B cell (primary cell): ENCODE results near the gene AGAP1. TPM values are rescaled to one million over a fixed set of nuclear protein-coding genes. Genes with fewer than 3 reads are reported as not detected.

Experiments
- ATAC-seq: fragments of 200-7000 bp; cut with Tn5 transposase; one replicate; pipeline ENCODE4 v1.10.0; 2021; ENCODE audit warnings: low read depth, mild to moderate bottlenecking, moderate number of reproducible peaks, moderate library complexity
- CTCF ChIA-PET: fragments of 350-600 bp; sonication (Branson Sonifier 250); formaldehyde crosslinking; loops from one replicate; lab custom pipeline; 2021; ENCODE audit warnings: antibody characterized with exemption, inconsistent platforms; lab: Charles Lee
- POLR2A ChIA-PET: fragments of 350-600 bp; sonication (Branson Sonifier 250); formaldehyde crosslinking; loops from one replicate; lab custom pipeline; 2021; ENCODE audit warnings: antibody characterized with exemption; lab: Charles Lee
- DNase-seq: peaks from one replicate; pipeline ENCODE4 v3.0.0; 2013
- H2AFZ ChIP-seq: 2 replicates; pipeline ENCODE4 v1.6.1; 2012; ENCODE audit warnings: mild to moderate bottlenecking, low read depth, low read length; ENCODE audit not compliant: insufficient read depth, poor library complexity, severe bottlenecking
- H3K27ac ChIP-seq, 2 donors: 1 replicate in 1 of 2; 2 replicates in 1 of 2; pipeline ENCODE4 v1.5.1; 2012 to 2013; ENCODE audit warnings: low read length in 2 of 2, mild to moderate bottlenecking in 2 of 2, moderate library complexity in 1 of 2
- H3K27me3 ChIP-seq, 4 experiments: fragments of 200-600 bp in 1 of 4; sonication (generic) in 1 of 4; replicated peaks in 1 of 4; 1 replicate in 2 of 4; 2 replicates in 2 of 4; pipeline versions ENCODE4 v1.6.1 to v1.7.0; 2013 to 2016; ENCODE audit warnings: low read length in 3 of 4, mild to moderate bottlenecking in 2 of 4, mixed read lengths in 1 of 4, moderate library complexity in 1 of 4; ENCODE audit not compliant: insufficient read depth in 4 of 4, control insufficient read depth in 3 of 4; ENCODE audit errors: control extremely low read depth in 1 of 4
- H3K36me3 ChIP-seq, 2 experiments: replicated peaks in 1 of 2; 1 replicate in 1 of 2; 2 replicates in 1 of 2; pipeline versions ENCODE4 v1.6.1 to v1.7.1; 2013; ENCODE audit warnings: low read length in 1 of 2; ENCODE audit not compliant: insufficient read depth in 2 of 2, control insufficient read depth in 1 of 2; ENCODE audit errors: control extremely low read depth in 1 of 2, extremely low read depth in 1 of 2
- H3K4me1 ChIP-seq, 2 donors: fragments of 200-600 bp in 1 of 2; sonication (generic) in 1 of 2; 1 replicate in 1 of 2; 2 replicates in 1 of 2; pipeline versions ENCODE4 v1.5.1 to v1.6.1; 2013 to 2017; ENCODE audit warnings: low read length in 2 of 2; ENCODE audit not compliant: control insufficient read depth in 2 of 2, insufficient read depth in 2 of 2
- H3K4me2 ChIP-seq: replicated peaks from 2 replicates; pipeline ENCODE3; 2012; ENCODE audit warnings: mild to moderate bottlenecking, low read depth, low read length; ENCODE audit not compliant: poor library complexity, severe bottlenecking
- H3K4me3 ChIP-seq, 5 experiments: fragments of 200-600 bp in 1 of 5; sonication (generic) in 1 of 5; 1 replicate in 3 of 5; 2 replicates in 2 of 5; pipeline versions ENCODE4 v1.5.1 to v1.7.0; 2011 to 2016; ENCODE audit warnings: low read length in 4 of 5, mild to moderate bottlenecking in 4 of 5, low read depth in 2 of 5, control low read depth in 1 of 5, moderate library complexity in 1 of 5; ENCODE audit not compliant: insufficient read depth in 1 of 5; ENCODE audit errors: control extremely low read depth in 1 of 5, extremely low read depth in 1 of 5
- H3K79me2 ChIP-seq: fragments of 200-600 bp; sonication (generic); one replicate; pipeline ENCODE4 v1.6.0; 2016; ENCODE audit warnings: low read length; ENCODE audit not compliant: control insufficient read depth, insufficient read depth
- H3K9ac ChIP-seq: fragments of 200-600 bp; sonication (generic); 2 replicates; pipeline ENCODE4 v1.6.1; 2017; ENCODE audit warnings: mild to moderate bottlenecking, low read length, moderate library complexity
- H3K9me3 ChIP-seq, 3 donors: one replicate each; pipeline versions ENCODE4 v1.6.1 to v1.7.1; 2013; ENCODE audit warnings: low read length in 2 of 3; ENCODE audit not compliant: control insufficient read depth in 2 of 3, insufficient read depth in 1 of 3; ENCODE audit errors: control extremely low read depth in 1 of 3
- H4K20me1 ChIP-seq: 2 replicates; pipeline ENCODE4 v1.6.0; 2012; ENCODE audit warnings: mild to moderate bottlenecking, low read length; ENCODE audit not compliant: insufficient read depth, control insufficient read depth, poor library complexity, severe bottlenecking
- H3K27ac Mint-ChIP-seq: one replicate; pipeline ENCODE4 v1.8.0; 2021; ENCODE audit warnings: mixed read lengths
- H3K27me3 Mint-ChIP-seq: one replicate; pipeline ENCODE4 v1.8.0; 2021; ENCODE audit warnings: mixed read lengths
- H3K4me1 Mint-ChIP-seq: one replicate; pipeline ENCODE4 v1.8.0; 2021; ENCODE audit warnings: mixed read lengths
- H3K4me3 Mint-ChIP-seq: one replicate; pipeline ENCODE4 v1.8.0; 2021; ENCODE audit warnings: mixed read lengths
- H3K9me3 Mint-ChIP-seq: one replicate; pipeline ENCODE4 v1.8.0; 2022; ENCODE audit warnings: mixed read lengths; ENCODE audit not compliant: insufficient read depth
- EZH2 ChIP-seq: IDR thresholded peaks from 2 replicates; pipeline ENCODE4 v1.6.1; 2012; ENCODE audit warnings: borderline replicate concordance, low read depth, mild to moderate bottlenecking, moderate library complexity, low read length; ENCODE audit not compliant: insufficient read depth, poor library complexity, severe bottlenecking
- WGBS: methylation state at CpG from one replicate; pipeline ENCODE4 v1.1.5; 2013; ENCODE audit warnings: missing lambda C conversion rate; ENCODE audit not compliant: insufficient coverage; 5-methylcytosine and 5-hydroxymethylcytosine counted together
- intact Hi-C: fragments of 100-400 bp; cut with micrococcal nuclease; formaldehyde crosslinking; loops from one replicate; pipeline ENCODE4 v1.10.0; 2022
- polyA plus RNA-seq: library from polyadenylated mRNA; depleted of rRNA; stranded (reverse); fragments of >200 nt; gene quantifications from 2 replicates; pipeline ENCODE4 v1.2.3, GENCODE V29; 2012
- total RNA-seq, 2 donors: library from RNA; stranded (reverse); fragments of 120-200 nt in 1 of 2; gene quantifications; 1 replicate in 1 of 2; 2 replicates in 1 of 2; pipeline versions ENCODE4 v1.2.3 to v1.2.4, GENCODE V29; 2013 to 2022
- TF ChIP-seq, protein P1 (sequence below): fragments of 200-600 bp; IDR thresholded peaks from one replicate; pipeline ENCODE4 v1.8.0; 2022; ENCODE audit warnings: antibody characterized with exemption, mild to moderate bottlenecking

The AGAP1 gene
- total and polyA plus RNA-seq, 2 donors (not counting 1 experiment from before 2014, with no cell fraction given), result 0.01 TPM; not detected in 1

DNA sequence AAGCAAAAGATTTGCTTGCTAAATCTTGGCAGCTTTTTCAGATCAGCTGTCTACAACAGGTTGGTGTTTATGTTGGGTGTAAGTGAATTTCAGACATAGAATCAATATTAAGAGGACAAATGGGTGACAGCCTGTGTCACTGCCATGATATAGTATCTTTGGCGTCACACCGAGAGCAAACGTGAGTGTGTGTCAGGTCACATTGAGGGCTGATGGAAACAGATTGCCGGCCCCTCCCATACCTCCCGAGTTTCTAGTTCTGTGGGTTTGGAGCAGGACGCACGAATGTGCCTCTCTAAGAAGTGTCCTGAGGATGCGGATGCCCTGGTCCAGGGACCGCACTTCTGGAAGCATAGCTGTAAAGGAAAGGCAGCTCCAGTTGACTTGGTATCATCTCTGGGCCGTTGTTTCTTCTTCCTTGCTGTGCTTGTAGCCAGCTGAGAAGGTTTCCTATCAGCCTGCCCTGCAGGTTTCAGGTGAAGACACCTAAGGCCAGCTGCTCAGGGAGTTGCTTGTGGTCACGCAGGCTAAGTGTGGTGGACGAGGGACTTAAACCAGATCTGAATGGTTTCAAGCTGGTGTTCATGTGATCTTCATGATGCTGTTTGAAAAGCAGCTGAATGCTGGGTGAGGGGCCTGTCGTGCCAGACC is 6.4 kb downstream of the AGAP1 start:
- intact Hi-C loops, result no loop called here
- TF ChIP-seq, protein P1, sequence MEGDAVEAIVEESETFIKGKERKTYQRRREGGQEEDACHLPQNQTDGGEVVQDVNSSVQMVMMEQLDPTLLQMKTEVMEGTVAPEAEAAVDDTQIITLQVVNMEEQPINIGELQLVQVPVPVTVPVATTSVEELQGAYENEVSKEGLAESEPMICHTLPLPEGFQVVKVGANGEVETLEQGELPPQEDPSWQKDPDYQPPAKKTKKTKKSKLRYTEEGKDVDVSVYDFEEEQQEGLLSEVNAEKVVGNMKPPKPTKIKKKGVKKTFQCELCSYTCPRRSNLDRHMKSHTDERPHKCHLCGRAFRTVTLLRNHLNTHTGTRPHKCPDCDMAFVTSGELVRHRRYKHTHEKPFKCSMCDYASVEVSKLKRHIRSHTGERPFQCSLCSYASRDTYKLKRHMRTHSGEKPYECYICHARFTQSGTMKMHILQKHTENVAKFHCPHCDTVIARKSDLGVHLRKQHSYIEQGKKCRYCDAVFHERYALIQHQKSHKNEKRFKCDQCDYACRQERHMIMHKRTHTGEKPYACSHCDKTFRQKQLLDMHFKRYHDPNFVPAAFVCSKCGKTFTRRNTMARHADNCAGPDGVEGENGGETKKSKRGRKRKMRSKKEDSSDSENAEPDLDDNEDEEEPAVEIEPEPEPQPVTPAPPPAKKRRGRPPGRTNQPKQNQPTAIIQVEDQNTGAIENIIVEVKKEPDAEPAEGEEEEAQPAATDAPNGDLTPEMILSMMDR, result no peak
- no peak for TF ChIP-seq EZH2
- peaks cover 65% of the 10 kb centered on the region for H3K27me3 Mint-ChIP-seq
- H3K27ac Mint-ChIP-seq, result no peak overlapping the region
- Histone ChIP-seq H3K79me2 (no peaks in the 10 kb centered on the region), H3K27me3 (peaks cover 0 to 25% (median 14%) of the 10 kb centered on the region in 4 experiments), H3K9ac (no peak overlapping the region), H3K4me3 (no peak overlapping the region), H3K4me2 (no peak overlapping the region), H3K27ac (no peak overlapping the region), H3K36me3 (no peaks in the 10 kb centered on the region), H4K20me1 (no peaks in the 10 kb centered on the region), H3K9me3 (peaks cover 0 to 2% (median 0%) of the 10 kb centered on the region in 3 donors), H2AFZ (no peak overlapping the region), H3K4me1 (no peaks in the 10 kb centered on the region)
- ATAC-seq (no peak), DNase-seq (no peak)
- ChIA-PET CTCF (no interaction called here), POLR2A (no interaction called here)
- no peaks in the 10 kb centered on the region for H3K9me3 Mint-ChIP-seq
- peaks cover 4% of the 10 kb centered on the region for H3K4me1 Mint-ChIP-seq
- H3K4me3 Mint-ChIP-seq, result no peak overlapping the region
- 84% methylated on average over 13 of the region's 13 CpGs for WGBS
